ENCODE measurements around the gene SLC26A11.
"Not testable (repeated sequence)": the region's sequence is repeated elsewhere in the genome, so short reads cannot be mapped to it uniquely, and the experiment has no call there.

The SLC26A11 gene

DNA sequence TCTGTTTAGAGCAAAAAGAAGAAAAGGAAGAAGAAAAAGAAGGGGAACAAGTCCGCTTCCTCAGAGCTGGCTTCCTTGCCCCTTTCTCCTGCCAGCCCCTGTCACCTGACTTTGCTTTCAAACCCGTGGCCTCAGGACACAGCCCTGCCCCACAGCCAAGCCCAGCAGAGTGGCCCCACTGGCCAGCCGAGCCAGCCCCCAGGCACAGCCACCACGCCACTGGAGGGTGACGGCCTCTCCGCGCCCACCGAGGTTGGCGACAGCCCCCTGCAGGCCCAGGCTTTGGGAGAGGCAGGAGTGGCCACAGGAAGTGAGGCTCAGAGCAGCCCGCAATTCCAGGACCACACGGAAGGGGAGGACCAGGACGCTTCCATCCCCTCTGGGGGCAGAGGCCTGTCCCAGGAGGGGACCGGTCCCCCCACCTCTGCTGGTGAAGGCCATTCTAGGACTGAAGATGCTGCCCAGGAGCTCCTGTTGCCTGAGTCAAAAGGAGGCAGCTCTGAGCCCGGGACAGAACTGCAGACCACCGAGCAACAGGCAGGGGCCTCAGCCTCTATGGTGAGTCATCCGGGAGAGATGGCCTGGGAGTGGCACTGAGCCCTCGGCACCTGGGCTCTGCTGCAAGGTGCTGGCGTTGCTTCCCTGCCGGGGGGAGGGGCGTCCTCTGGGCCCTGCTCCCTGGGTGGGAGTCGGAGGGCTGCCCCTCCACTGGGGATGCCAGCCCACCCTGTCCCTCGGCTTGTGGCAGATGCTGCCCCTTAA is 67.8 kb downstream of the SLC26A11 start:
- no peak for DNase-seq

DNA sequence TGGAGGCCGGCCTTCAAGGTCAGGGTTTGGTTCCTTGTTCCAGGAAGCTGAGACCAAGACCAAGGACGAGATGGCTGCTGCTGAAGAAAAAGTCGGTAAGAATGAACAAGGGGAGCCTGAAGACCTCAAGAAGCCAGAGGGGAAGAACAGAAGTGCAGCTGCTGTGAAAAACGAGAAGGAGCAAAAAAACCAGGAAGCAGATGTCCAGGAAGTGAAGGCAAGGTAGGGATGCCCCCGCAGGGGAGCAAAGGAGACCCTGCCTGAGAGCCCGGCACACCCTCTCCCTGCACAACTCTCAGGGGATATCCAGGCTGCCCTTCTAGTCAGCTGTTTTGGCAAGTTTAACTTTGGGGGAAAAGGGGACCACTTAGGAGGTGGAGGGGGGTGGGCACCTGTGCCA is 69.4 kb downstream of the SLC26A11 start:
- DNase-seq, result no peak

DNA sequence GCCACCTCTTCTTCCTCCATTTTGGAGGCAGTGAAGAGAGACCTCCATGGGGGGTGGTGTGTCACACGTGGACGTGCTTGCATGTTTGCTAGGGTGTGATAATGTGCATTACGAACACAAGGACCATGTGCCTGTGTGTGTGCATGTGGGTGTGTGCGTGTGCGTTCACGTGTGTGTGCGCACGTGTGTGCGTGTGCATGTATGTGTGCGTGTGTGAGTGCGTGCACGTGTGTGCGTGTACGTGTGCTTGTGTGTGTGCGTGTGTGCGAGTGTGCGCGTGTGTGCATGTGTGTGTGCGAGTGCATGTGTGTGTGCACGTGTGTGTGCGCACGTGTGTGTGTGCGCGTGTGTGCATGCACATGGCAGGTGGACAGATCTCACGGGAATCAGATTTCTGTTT is 69.9 kb downstream of the SLC26A11 start:
- no peak for DNase-seq

DNA sequence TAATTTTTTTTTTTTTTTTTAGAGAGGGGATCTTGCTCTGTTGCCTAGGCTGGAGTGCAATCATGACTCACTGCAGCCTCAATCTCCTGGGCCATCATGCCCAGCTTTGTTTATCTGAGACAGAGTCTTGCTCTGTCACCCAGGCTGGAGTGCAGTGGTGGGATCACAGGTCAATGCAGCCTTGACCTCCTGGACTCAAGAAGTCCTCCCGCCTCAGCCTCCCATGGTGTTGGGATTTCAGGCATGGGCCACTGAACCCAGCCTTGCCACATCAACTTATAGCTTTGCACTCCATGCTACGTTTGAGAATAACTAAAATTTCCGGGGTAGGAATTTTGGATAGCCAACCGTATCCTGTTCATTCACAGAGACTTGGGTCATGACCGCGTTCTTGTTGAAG is 71.0 kb downstream of the SLC26A11 start:
- no peak for DNase-seq

DNA sequence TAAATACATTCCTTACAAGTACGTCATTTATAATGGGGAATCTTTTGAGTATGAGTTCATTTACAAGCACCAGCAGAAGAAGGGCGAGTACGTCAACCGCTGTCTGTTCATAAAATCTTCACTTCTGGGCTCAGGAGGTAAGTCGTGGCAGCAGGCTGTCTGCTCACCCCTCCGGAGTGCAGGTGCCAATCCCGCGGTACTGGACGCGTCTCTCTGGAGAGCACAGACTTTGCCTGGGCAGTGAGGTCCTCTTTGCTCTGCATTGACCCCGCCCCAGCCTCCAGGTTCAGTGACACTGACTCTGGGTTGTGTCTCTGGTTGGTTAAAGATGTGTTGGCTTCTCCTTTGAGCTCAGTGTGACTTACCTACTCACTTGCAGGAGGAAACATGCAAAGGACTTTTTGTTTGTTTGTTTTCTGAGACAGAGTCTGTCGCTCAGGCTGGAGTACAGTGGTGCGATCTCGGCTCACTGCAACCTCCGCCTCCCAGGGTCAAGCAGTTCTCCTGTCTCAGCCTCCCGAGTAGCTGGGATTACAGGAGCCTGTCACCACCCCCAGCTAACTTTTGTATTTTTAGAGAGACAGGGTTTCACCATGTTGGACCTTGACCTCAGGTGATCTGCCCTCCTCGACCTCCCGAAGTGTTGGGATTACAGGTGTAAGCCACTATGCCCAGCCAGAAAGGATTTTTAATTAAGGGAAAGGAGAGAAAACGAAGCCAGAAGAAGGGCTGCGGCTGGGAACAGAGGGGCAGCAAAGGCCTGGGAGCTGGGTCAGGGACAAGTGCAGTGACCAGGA is 71.7 kb downstream of the SLC26A11 start:
- DNase-seq, result no peak

DNA sequence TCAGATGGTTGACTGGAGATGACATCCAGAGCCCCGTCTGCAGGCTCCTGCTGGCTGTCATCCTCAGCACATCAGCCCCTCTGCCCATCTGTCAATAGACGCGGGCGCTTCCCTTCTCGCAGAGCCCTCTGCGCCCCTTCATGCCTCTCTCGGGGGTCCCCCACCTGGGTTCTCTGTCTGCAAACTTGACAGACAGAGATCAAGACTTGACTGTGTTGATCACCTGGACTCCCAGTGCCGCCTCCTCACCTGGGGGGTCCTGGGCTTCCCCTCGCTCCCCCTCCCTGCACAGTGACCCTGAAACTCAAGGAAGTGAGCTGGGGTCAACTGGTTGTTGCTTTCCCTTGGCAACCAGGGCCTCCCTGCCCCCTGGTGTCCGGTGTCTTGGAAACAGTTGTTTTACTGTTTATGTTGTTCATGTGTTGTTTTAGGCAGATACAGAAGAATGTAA is 72.3 kb downstream of the SLC26A11 start:
- no peak for DNase-seq

DNA sequence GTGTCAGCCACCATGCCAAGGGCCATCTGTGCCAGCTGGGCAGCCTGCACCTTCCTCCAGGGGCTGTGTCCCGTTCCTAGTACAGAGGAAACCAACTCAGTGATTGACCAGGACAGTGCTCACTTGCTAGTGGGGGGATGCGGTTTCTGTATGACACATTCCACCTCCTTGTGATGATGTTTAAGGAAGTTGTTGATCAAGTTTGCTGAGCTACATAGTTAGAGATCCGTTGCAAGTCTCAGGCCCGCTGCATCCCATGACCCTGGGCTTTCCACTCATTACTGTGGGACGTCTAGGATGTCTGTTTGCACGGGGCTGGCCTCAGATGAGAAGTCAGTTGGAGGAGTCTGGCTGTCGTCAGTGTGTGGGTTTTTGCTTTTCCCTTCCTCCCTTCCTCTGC is 74.0 kb downstream of the SLC26A11 start:
- no peak for DNase-seq

DNA sequence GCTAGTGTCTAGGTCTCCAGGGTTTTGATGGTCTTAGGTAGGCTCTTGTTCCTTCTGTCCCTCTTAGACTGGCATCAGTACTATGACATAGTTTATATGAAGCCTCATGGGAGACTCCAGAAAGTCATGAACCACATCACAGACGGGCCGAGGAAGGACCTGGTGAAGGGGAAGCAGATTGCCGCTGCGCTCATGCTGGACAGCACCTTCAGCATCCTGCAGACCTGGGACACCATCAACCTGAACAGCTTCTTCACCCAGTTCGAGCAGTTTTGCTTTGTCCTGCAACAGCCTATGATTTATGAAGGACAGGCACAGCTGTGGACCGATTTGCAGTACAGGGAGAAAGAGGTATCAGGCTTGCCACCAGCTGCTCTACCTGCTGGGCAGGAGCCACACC is 74.4 kb downstream of the SLC26A11 start:
- DNase-seq, result no peak

DNA sequence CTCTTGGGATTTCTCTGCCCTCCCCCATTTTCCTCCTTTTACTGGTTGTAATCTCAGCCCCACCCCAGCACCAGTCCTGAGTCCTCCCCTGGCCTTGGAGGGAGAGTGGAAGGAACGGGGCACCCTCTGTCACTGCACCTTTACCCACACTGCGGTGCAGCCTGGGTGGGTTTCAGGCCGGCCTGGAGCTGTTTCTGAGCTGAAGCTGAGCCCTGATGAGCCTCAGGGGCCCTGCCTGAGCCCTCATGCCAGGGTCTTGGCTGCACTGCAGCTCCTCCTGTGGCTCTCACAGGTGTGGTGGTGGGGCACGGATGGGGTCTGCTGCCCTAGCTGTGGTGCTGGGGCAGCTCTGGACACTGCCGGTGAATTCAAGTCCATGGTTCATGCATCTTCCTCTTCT is 74.9 kb downstream of the SLC26A11 start:
- no peak for DNase-seq

DNA sequence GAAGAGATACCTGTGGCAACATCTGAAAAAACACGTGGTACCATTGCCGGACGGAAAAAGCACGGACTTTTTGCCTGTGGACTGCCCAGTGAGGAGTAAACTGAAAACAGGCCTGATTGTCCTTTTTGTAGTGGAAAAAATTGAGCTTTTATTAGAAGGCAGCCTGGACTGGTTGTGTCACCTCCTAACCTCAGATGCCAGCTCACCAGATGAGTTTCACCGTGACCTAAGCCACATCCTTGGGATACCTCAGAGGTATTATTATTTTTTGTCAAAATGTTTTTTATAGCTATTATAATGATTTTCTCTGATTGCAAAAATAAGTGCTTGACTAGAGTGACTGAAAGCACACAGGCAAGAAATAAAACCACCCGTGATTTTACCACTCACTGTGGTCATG is 75.3 kb downstream of the SLC26A11 start:
- no peak for DNase-seq

DNA sequence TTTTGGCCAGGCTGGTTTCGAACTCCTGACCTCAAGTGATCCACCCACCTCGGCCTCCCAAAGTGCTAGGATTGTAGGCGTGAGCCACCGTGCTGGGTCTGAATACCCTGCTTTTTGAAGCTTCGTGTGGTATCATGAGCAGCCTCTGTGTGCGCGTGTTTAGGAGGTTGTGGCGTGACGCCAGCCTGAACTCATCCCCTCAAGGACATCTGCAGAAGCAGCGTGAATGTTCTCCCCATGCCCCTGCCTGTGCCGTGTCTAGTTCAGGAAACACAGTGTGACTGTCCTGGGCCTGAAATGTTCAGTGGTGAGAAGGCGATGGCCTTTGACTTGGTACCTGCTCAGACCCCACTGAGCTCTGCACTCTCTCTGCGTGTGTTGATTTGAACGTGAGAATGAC is 76.0 kb downstream of the SLC26A11 start:
- DNase-seq, result no peak

DNA sequence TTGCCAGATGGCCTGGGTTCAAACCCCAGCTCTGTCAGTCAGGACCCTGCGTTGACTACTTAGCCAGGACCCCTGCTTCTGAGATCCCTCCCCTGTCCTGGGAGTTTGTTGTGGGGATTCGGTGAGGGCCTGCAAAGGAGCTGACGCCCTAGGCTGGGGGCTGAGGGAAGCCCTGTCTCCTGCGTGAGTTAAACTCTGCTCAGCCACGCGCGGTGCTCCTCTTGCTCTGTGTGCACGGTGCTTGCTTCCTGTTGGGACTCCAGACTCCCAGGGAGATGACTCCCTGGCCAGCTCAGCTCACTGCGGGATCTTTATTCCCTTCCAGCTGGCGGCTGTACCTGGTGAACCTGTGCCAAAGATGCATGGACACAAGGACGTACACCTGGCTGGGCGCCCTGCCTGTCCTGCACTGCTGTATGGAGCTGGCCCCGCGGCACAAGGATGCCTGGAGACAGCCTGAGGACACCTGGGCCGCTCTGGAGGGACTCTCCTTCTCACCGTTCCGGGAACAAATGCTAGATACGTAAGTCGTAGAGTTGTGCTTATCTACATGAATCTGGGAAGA is 77.9 kb downstream of the SLC26A11 start:
- no peak for DNase-seq

DNA sequence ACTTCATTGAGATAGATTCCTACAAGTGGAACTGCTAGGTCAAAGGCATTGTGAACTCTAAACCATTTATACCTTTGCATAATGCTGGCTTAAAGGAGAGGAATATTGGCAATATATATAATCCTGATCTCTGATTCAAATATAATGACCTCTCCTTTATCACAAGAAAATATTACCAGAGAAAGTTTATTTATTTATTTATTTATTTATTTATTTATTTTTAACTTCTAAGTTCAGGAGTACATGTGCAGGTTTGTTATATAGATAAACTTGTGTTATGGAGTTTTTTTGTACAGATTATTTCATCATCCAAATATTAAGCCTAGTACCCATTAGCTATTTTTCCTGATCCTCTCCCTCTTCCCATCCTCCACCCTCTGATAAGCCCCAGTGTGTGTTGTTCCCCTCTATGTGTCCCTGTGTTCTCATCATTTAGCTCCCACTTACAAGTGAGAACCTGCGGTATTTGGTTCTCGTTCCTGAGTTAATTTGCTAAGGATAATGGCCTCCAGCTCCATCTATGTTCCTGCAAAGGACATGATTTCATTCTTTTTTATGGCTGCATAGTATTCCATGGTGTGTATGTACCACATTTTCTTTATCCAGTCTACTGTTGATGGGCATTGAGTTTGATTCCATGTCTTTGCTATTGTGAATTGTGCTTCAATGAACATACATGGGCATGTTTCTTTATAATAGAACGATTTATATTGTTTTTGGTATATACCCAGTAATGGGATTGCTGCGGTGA is 79.3 kb downstream of the SLC26A11 start:
- not testable (repeated sequence) for DNase-seq

DNA sequence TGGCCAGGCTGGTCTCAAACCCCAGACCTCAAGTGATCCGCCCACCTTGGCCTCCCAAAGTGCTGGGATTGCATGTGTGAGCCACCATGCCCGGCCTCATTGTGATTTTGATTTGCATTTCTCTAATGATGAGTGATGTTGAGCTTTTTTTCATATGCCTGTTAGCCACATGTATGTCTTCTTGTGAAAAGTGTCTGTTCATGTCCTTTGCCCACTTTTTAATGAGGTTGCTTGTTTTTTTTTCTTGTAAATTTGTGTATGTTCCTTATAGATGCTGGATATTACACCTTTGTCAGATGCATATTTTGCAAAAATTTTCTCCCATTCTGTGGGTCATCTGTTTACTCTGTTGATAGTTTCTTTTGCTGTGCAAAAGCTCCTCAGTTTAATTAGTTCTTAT is 80.5 kb downstream of the SLC26A11 start:
- not testable (repeated sequence) for DNase-seq
